ENCODE measurements around the gene MMP14.

Gene MMP14

DNA sequence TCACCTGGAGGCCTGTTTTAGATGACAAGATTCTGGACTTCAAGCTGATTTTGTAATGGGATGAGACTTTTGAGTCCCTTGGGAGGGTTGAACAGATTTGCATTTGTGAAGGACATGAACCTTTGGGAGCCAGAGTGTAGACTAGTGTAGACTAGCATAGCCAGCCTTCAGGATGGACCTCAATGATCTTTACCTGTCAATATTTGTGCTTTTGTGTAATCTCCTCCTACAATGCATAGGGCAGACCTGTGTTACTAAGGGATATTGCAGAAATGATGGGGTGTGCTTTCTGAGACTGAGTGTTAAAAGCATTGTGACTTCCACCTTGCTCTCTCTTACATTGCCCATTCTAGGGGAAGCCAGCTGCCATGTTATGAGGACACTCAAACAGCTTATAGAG lies 25.3 kb downstream of the MMP14 start:
- DNase-seq (ENCODE audit: low spot score): no peak

DNA sequence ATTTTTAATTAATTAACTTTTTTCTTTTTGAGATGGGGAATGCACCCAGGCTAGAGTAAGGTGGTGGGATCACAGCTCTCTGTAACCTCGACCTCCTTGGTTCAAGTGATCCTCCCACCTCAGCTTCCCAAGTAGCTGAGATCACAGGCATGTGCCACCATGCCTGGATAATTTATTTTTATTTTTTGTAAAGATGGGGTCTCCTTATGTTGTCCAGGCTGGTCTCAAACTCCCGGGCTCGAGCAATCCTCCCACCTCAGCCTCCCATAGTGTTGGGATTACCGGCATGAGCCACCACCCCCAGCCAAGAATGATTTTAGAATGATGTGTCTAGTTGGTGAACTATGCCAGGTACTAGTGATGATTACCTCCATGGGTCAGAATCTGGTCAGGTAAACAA lies 28.6 kb downstream of the MMP14 start:
- no peak for DNase-seq (ENCODE audit: low spot score)

DNA sequence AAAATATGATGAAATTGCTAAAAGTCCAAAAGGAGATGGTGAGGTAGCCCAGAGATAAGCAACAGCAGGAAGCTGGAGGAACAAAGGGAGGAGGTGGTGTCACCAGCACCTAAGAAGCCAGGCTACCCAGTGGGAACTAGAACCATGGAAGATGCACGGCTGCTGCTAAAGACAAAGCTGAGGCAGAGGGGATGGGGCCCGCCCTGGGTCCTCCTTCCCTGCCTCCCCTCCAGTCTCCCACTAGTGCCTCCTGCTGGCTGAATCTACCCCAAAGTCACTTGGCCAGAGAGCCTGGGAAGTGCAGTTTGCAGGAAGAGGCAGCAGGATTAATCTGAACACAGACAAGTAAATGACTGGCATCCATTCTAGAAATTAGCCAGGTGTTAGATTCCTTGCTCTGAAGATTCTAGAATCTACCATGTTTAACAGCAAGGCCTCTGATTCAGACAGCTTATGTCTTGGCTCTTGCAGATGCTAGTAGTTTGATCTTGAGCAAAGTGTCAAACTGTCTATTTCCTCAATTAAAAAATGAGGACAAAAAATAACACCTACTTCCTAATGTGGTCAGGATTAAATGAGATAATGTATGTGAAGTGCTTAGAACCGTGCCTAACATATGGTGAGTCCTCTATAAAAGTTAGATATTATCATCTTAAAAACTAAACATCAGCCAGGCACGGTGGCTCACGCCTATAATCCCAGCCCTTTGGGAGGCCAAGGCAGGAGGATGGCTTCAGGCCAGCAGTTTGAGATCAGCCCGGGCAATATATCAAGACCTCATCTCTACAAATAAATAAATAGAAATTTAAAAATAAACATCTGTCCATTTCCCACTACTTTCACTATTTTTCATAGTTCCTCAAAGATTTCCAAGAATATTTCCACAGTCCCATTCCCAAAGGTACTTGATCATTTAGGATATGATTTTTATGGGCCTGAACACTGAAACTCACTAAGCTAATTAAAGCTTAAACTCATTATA lies 29.3 kb downstream of the MMP14 start:
- no peak for DNase-seq (ENCODE audit: low spot score)

DNA sequence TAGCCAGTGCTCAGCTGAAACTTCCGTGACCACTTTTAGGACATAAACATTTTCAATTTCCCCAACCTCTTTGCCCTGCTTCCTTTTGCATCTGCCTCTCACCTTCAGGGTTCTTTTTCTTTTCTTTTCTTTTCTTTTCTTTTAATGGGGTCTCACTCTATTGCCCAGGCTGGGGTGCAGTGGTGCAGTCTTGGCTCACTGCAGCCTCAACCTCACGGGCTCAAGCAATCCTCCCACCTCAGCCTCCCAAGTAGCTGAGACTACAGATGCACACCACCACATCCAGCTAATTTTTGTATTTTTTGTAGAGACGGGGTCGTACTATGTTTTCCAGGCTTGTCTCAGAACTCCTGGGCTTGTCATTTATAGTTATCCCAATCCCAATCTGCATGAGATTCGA lies 30.5 kb downstream of the MMP14 start:
- DNase-seq (ENCODE audit: low spot score): no peak

DNA sequence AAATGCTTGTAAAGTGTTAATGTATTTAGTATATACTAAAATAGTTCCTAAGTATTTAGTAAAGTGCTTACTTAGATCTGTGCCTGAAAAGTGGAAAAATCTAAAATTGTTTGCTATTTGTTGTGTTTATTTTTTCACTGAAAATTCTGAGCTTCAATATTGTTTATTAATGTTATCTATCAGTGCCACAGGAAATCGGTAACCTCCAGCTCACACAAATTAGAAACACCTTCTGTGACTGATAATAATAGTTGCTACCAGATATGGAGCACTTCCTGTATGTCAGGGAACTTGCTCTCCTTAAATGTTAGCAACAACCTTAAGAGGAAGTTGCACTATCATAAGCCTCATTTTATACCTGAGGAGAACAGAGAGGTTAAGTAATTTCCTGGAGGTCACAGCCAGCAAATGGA lies 34.4 kb downstream of the MMP14 start:
- no peak for DNase-seq (ENCODE audit: low spot score)

DNA sequence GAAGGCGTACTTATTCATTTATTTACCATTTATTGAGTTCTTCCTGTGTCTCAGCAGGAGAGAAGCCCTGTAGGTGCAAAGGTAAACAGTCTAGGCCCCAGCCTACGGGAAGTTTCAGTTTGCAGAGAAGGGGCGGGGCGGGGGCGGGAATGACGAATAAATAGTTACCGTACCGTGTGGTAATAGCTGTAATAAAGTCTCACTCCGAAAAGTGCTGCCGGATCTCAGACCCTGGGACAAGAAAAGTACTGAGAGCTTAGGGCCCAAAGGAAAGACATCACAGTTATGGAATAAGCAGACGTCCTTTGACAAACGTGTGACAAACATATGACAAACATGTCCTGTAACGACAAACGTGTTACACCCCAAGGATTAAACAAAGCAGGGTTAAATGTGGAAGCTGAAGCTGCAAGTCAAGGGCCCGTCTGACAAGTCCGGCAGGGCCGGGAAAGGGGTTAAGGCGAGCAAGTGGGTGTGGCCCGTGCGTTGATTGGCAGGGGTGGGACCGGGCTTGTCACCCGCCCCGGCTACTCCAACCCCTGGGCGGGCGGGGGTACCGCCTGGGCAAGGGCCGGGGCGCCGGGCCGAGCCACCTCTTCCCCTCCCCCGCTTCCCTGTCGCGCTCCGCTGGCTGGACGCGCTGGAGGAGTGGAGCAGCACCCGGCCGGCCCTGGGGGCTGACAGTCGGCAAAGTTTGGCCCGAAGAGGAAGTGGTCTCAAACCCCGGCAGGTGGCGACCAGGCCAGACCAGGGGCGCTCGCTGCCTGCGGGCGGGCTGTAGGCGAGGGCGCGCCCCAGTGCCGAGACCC lies 35.0 kb downstream of the MMP14 start, which contains the start of gene LRP10:
Gene LRP10 (plus strand): TSS at position 517 of the 809 bp plus-strand sequence. CDS start 564 bp downstream, outside the sequence.
- DNase-seq (ENCODE audit: low spot score): peak; percentile 87

DNA sequence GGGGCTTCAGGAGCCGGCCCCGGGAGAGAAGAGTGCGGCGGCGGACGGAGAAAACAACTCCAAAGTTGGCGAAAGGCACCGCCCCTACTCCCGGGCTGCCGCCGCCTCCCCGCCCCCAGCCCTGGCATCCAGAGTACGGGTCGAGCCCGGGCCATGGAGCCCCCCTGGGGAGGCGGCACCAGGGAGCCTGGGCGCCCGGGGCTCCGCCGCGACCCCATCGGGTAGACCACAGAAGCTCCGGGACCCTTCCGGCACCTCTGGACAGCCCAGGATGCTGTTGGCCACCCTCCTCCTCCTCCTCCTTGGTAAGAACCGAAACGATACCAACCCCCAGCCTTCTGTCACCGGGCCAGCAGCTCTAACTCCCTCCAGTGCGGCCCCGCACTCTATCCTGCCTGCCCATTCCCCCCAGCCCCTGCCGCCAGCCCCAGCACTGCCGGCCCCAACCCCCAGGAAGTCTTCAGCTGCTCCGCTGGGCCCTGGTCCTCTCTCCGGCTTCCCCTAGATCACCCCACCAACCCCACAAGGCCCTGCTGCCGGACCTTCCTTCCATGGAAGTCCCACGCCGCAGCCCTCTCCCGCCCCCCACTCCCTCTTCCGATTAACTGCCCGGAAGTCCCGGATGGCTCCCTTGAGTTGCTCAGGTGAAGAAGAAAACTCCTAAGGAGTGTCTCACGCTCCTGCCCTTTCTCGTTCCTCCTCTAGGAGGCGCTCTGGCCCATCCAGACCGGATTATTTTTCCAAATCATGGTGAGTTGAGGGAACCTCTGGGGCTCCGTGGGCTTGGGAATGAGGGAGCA lies 35.8 kb downstream of the MMP14 start:
- peak; percentile 85 for DNase-seq (ENCODE audit: low spot score)

DNA sequence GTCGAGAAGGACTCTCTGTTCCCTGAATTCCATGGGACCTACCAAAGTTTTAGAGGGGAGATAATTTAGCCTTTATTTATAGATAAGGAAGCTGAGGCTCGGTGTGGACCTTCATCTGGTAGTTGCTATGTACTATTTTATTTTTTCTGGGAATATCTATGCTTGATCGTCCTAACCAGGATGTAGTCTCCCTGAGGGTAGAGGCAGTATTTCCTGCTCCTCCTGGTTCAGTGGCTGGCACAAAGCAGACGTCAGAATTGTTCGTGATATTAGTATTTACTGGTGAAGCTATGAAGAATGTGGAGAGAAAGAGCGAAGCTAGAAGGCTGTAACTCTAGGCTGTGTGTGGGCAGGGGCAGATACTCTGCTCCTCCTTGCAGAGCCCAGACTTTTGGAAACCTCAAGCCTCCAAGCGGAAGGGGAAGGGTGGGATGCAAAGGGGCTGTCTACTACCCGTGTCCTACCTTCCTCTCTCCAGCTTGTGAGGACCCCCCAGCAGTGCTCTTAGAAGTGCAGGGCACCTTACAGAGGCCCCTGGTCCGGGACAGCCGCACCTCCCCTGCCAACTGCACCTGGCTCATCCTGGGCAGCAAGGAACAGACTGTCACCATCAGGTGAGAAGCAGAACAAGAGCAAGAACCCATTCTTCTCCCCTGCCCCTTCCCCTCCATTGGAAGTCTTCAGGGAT lies 36.6 kb downstream of the MMP14 start:
- DNase-seq (ENCODE audit: low spot score): no peak

DNA sequence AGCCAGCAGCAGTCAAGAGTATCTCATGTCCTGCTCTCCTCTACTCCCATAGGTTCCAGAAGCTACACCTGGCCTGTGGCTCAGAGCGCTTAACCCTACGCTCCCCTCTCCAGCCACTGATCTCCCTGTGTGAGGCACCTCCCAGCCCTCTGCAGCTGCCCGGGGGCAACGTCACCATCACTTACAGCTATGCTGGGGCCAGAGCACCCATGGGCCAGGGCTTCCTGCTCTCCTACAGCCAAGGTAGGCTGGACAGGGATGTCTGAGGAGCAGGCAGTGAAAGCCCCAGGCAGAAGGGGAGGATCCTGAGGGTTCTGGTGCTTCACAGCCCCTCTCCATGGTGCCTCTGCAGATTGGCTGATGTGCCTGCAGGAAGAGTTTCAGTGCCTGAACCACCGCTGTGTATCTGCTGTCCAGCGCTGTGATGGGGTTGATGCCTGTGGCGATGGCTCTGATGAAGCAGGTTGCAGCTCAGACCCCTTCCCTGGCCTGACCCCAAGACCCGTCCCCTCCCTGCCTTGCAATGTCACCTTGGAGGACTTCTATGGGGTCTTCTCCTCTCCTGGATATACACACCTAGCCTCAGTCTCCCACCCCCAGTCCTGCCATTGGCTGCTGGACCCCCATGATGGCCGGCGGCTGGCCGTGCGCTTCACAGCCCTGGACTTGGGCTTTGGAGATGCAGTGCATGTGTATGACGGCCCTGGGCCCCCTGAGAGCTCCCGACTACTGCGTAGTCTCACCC lies 38.8 kb downstream of the MMP14 start:
- no peak for DNase-seq (ENCODE audit: low spot score)

DNA sequence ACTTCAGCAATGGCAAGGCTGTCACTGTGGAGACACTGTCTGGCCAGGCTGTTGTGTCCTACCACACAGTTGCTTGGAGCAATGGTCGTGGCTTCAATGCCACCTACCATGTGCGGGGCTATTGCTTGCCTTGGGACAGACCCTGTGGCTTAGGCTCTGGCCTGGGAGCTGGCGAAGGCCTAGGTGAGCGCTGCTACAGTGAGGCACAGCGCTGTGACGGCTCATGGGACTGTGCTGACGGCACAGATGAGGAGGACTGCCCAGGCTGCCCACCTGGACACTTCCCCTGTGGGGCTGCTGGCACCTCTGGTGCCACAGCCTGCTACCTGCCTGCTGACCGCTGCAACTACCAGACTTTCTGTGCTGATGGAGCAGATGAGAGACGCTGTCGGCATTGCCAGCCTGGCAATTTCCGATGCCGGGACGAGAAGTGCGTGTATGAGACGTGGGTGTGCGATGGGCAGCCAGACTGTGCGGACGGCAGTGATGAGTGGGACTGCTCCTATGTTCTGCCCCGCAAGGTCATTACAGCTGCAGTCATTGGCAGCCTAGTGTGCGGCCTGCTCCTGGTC lies 39.4 kb downstream of the MMP14 start:
- no peak for DNase-seq (ENCODE audit: low spot score)

DNA sequence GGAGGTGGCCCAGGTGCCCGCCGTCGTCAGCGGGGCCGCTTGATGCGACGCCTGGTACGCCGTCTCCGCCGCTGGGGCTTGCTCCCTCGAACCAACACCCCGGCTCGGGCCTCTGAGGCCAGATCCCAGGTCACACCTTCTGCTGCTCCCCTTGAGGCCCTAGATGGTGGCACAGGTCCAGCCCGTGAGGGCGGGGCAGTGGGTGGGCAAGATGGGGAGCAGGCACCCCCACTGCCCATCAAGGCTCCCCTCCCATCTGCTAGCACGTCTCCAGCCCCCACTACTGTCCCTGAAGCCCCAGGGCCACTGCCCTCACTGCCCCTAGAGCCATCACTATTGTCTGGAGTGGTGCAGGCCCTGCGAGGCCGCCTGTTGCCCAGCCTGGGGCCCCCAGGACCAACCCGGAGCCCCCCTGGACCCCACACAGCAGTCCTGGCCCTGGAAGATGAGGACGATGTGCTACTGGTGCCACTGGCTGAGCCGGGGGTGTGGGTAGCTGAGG lies 40.7 kb downstream of the MMP14 start:
- no peak for DNase-seq (ENCODE audit: low spot score)

DNA sequence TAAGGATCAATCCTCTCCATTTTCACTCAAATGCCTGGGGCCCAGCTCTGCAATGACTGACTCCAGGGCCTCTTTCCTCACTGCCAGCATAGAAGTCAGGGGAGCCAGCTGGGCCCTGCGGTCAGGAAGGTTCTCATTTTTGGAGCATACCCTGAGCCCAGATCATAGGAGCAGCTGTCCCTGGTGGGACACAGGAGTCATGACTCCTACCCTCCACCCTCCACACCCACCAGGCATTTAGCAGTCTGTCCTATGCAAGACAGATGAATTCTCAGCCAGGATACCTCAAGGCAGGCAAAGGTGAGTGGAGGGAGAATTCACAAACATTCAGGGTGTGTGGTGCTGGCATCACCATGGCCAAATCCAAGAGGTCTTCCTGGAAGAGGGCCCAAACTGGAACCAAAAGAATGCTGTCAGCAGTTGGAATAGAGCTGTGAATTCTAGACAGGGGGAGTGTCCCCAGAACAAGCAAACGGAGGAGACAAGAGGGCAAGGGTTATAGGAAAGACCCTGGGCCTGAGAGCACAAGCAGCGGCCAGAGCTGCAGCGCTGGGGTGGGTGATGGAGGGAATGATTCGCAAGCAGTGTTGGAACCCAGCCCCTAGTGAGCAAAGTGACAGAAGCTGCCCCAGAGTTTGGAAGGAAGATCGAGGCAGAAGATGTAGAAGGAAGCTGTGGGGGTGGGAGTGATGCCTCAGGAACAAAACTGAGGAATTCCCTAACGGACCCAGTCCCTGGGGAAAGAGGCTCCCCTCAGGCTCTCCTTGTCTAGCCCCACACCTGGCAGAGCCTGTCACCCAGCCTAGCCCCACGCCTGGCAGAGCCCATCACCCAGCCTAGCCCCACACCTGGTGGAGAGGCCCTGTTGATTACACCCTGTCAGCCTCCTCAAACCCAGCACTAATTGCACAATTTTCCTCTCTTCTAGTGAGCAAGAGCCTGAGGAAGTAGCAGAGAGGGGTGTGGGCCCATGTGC lies 42.2 kb downstream of the MMP14 start:
- DNase-seq (ENCODE audit: low spot score): no peak

DNA sequence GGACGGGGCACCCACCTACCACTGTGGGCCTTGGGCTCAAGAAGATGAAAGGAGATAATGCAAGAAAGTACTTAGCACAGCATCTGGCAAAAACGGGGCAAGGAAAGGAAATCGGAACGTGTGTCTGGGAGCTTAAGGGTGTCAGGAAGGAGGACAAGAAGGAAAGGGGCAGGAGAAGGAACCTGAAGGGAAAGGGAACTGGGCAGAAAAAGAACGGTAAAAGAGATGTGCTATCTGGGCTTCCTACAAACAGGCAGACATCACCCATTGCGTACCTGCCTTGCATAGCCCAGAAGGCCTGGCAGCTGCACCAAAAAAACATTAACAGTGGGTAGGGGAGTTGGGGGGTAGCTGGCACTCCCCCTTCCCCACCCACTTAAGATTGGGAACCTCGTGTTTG lies 45.7 kb downstream of the MMP14 start:
- DNase-seq (ENCODE audit: low spot score): no peak

DNA sequence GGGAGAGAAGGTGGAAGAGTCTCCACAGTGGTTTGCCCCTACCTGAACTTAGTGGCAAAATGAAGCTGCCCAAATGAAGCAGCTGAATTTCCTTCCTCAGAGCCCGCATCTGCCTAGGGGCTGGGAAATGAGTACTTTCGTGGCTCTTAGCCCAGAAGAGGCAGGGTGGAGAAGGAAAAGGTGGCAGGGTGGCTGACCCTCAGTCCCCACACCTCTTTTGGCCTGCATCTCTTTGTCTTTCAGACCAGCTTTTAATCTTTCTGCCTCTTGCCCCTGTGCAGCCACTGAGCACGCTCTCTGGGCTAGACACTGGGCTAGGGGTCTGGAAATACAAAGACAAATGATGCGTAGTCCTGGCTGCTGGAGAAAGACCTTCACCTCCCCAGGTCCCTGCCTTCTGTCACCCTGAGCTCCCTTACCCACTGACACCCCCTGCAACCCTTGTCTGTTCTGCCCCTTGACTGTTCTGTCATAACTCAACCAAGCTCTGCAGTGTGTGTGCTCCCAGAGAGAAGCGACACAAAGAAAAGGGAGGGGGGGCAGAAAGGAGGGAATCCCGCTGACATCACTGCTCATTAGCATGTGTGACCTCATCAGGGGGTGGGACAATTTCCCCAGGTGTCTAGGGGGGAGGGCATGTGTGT lies 46.3 kb downstream of the MMP14 start:
- DNase-seq (ENCODE audit: low spot score): peak; percentile 85

DNA sequence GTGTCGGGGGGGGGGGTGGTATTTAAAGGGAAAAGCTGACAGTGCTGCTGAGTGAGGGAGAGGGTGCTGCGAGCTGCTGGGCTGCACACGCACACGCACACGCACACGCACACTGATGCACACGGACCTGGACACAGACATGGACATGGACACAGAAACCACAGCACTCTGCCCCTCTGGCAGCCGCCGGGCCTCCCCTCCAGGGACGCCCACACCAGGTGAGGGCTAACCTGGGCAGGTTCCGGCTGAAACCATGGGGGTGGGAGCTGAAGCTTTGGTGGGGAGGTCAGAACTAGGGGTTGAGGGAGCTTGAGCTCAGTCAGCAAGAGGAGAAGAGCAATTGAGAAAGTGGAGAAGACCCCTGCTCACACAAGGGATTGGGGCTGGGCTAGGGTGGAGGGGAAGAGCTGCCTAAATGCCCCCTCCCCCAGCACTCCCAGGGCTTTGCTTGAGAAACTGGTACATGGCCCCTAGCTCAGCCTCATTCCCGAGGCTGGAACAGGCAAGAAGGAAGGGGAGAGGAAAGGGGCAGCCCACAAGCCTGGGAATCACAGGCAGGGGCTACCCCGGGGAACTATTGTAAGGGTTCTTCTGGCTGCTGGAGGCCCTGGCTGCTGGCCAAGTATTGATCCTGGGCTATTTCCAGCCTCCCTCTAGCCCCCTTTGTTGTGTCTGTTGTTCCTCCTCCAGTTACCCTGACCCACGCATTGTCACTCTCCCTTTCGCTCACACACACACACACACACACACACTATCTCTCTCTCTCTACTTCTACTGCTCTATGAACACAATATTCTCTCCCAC lies 47.0 kb downstream of the MMP14 start, which contains the start of gene REM2:
Gene REM2 (plus strand): TSS at position 50 of the 804 bp plus-strand sequence. CDS start 66 bp downstream, at position 116.
- peak; percentile 25 for DNase-seq (ENCODE audit: low spot score)

DNA sequence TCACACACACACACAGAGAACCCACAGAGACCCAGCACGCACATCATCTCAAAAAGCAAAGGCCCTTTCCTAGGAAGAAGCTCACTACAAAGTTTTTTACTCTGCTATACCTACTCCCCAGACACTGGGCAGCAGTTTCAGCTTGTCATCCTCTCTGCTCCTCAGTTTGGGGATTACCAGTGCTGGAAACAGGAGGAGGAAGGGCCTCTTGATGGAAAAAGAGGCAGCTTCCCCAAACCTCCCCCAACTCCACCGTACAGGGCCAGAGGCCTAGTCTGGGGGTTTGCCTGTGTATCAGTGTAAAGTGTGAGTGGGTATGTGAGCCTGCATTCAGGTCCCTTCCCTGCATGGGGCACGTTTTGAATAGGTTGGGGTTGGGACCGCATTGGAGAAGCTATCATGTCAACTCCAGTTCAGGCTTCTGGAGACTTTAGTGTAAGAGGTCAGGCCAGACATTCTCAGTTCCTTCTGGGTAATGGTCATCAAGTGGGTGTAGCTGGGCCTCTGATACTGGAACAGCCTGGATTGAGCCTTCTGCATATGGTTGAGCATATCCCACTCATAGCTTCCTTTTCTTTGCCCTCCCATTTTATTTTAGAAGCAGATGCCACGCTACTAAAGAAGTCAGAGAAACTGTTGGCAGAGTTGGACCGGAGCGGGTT lies 47.8 kb downstream of the MMP14 start:
- DNase-seq (ENCODE audit: low spot score): no peak
